ENCODE data around the gene CLDN7. TPM values are rescaled to one million over a fixed set of nuclear protein-coding genes. Genes with fewer than 3 reads are reported as not detected.
A peak's percentile ranks its signal among the peaks of the same experiment; 100 is the strongest.

The CLDN7 gene, protein sequence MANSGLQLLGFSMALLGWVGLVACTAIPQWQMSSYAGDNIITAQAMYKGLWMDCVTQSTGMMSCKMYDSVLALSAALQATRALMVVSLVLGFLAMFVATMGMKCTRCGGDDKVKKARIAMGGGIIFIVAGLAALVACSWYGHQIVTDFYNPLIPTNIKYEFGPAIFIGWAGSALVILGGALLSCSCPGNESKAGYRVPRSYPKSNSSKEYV
- 1 to 10 TPM; 1.5 to 1.7 TPM for total RNA-seq

DNA sequence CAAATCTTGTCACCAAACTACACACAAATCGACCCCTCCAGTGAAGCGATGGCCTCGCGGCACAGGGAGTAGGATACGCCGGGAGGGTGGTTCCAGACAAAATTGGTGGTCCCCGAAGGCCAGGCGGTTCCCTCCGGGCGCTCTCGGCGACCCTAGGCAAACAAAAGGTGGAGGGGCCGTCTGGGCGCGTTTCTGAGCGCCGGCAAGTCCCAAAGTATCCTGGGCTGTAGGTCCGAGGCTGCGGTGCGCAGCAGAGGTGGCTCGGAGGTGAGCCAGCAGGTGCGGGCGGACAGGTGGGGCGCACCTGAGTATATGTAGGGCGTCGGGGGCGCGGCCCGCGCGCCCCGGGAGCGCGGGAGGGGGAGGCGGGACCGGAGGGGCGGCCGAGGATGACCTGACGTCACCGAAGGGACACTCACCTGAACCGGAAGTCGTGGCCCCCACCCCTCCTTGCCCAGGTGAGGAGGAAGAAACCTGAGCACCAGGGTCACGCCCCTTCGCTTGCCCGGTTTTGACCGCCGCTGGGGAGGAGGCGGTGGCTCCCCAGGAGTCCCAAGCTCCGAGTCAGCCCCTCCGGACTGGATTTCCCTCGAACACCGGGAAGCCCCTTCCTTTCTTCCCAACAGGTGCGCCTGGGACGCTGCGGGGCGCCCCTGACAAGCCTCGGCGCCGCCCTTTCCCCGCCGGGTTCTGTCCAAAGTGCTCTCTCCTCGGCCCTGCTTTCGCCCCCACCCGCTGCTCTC is at the start of gene CLDN7:
Gene CLDN7 (minus strand): TSS at position 287 of the 743 bp plus-strand sequence. CDS start 435 bp downstream, outside the sequence.
- intact Hi-C loops (cut with micrococcal nuclease): no loop called here
- H3K27me3 Mint-ChIP-seq: peaks cover 18% of the 10 kb centered on the region
- DNase-seq (no peak), ATAC-seq (no peak)
- H3K4me3 Mint-ChIP-seq: peak within 1 kb of the TSS; percentile 68
- TF ChIP-seq, protein P1, sequence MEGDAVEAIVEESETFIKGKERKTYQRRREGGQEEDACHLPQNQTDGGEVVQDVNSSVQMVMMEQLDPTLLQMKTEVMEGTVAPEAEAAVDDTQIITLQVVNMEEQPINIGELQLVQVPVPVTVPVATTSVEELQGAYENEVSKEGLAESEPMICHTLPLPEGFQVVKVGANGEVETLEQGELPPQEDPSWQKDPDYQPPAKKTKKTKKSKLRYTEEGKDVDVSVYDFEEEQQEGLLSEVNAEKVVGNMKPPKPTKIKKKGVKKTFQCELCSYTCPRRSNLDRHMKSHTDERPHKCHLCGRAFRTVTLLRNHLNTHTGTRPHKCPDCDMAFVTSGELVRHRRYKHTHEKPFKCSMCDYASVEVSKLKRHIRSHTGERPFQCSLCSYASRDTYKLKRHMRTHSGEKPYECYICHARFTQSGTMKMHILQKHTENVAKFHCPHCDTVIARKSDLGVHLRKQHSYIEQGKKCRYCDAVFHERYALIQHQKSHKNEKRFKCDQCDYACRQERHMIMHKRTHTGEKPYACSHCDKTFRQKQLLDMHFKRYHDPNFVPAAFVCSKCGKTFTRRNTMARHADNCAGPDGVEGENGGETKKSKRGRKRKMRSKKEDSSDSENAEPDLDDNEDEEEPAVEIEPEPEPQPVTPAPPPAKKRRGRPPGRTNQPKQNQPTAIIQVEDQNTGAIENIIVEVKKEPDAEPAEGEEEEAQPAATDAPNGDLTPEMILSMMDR (IDR thresholded peaks at IDR 0.05): no peak
- peaks cover 17% of the 10 kb centered on the region for H3K36me3 Mint-ChIP-seq (ENCODE audit: low read depth)
- CTCF ChIA-PET: no interaction called here
- POLR2A ChIA-PET: interaction anchor here (0.6 to 1.0 kb wide), 2 partner anchors 13 to 42 kb away, joined by 3 read pairs; no protein-coding TSS in a partner anchor
- H3K27ac Mint-ChIP-seq: peak within 1 kb of the TSS; percentile 74
- H3K9me3 Mint-ChIP-seq: no peaks in the 10 kb centered on the region
- peaks cover 37% of the 10 kb centered on the region for H3K4me1 Mint-ChIP-seq (ENCODE audit: low read depth)

DNA sequence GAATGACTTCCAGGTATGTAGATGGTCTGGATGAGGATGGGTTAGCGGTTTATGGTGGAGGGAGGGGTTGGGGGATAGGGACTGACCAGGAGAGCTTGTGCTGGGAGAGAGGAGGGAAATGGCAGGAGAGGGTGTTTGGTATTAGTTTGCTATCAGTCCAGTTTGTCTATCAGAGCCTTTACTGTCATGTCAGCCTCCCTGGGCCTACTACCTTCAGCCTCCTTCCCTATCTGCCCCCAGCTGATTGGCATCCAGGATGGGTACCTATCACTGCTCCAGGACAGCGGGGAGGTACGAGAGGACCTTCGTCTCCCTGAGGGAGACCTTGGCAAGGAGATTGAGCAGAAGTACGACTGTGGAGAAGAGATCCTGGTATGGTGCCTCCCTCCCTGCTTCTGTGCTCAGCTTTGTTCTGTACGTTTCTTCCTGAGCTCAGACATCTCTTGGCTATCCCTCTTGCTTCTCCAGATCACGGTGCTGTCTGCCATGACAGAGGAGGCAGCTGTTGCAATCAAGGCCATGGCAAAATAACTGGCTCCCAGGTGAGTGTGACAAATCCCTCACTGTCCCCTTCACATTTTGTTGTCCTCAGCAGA is 48.9 kb upstream of the CLDN7 start:
- POLR2A ChIA-PET: interaction anchor here (1.3 to 9.0 kb wide), 5 partner anchors 15 to 264 kb away, joined by 3 to 150 read pairs (median 20); partner anchors contain the start of genes ACAP1, NEURL4 and SLC2A4
- CTCF ChIA-PET: interaction anchor here (0.9 to 2.1 kb wide), 4 partner anchors 11 to 18 kb away, joined by 3 to 11 read pairs (median 3); no protein-coding TSS in a partner anchor

DNA sequence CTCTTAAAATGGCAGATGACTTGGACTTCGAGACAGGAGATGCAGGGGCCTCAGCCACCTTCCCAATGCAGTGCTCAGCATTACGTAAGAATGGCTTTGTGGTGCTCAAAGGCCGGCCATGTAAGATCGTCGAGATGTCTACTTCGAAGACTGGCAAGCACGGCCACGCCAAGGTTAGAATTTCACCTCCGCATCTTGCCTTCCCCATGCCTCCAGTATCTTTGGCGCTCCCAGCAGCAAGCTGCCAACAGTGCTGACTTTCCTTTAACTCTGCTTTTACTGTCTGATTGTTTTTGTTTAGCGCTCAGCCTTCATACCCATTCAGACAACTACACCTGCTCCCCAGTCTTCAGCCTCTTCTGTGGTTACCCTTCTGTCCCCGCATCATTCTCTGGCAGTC is 47.4 kb upstream of the CLDN7 start:
- peak overlapping the region; percentile 97 for H3K27ac Mint-ChIP-seq
- ChIA-PET POLR2A (interaction anchor here (0.5 to 9.0 kb wide), 18 partner anchors 8 to 274 kb away, joined by 3 to 150 read pairs (median 4); partner anchors contain the start of genes ACAP1, CD68, GABARAP and MPDU1), CTCF (interaction anchor here (0.8 to 2.1 kb wide), 4 partner anchors 13 to 46 kb away, joined by 3 to 11 read pairs (median 3); no protein-coding TSS in a partner anchor)
- peaks cover 52% of the 10 kb centered on the region for H3K36me3 Mint-ChIP-seq (ENCODE audit: low read depth)
- H3K27me3 Mint-ChIP-seq: no peaks in the 10 kb centered on the region
- H3K4me3 Mint-ChIP-seq: peak overlapping the region; percentile 94
- H3K4me1 Mint-ChIP-seq (ENCODE audit: low read depth): peaks cover 58% of the 10 kb centered on the region
- intact Hi-C loops (cut with micrococcal nuclease): no loop called here
- DNase-seq (no peak), ATAC-seq (no peak)
- TF ChIP-seq, protein P1 (IDR thresholded peaks at IDR 0.05): no peak
- H3K9me3 Mint-ChIP-seq: no peaks in the 10 kb centered on the region

More for the DNA sequence above, 48.9 kb upstream of the CLDN7 start:
- ATAC-seq (no peak), DNase-seq (no peak)
- Mint-ChIP-seq H3K27ac (peak overlapping the region; percentile 97), H3K36me3 (ENCODE audit: low read depth) (peaks cover 58% of the 10 kb centered on the region), H3K27me3 (no peaks in the 10 kb centered on the region), H3K4me1 (ENCODE audit: low read depth) (peaks cover 59% of the 10 kb centered on the region), H3K4me3 (peak overlapping the region; percentile 94), H3K9me3 (no peaks in the 10 kb centered on the region)
- intact Hi-C loops (cut with micrococcal nuclease): no loop called here
- TF ChIP-seq, protein P1 (IDR thresholded peaks at IDR 0.05): no peak

DNA sequence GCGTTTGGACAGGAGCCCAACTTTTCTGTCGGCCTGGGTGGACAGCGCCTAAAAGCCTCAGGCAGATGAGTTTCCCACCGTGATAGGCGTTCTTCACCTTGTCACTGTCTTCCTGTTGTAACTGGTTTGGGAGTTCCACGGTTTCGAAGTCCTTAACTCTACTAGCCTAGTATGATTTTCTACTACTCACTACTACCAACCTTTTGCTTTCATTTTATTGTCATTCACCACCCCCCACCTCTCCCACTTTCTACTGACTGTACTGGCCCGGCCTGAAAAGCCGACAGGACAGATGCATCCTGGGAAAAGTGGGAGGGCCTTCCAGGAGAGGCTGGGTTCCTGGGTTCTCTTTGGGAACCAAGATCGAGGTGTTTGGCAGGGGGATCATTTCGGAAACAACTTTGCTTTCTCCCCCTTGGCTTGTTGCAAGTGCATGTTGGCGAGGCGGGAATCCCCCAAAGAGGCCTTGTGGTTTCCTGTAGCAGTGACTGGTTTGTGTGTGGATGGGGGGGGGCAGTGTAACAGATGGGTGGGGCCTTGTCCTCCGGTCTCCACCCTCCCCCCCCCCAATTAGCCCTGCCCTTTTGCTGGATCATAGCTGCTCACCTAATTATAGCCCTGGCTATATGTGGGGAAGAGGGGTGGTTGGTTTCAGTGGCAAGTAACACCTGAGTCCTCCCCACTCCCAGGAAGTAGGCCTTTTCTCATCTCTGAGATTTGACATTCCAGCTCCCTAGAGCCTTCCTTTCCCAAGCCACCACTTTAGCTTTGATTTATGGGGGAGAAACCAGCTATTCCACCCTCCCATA is 46.6 kb upstream of the CLDN7 start:
- peaks cover 49% of the 10 kb centered on the region for H3K36me3 Mint-ChIP-seq (ENCODE audit: low read depth)
- peak; percentile 28 for ATAC-seq
- H3K9me3 Mint-ChIP-seq: peaks cover 2% of the 10 kb centered on the region
- DNase-seq: peak; percentile 93
- ChIA-PET POLR2A (interaction anchor here (0.5 to 9.0 kb wide), 36 partner anchors 9 to 378 kb away, joined by 3 to 150 read pairs (median 3); partner anchors contain the start of genes ACADVL, ACAP1, CD68 and CTDNEP1), CTCF (interaction anchor here (0.6 to 1.2 kb wide), 3 partner anchors 35 to 275 kb away, joined by 3 read pairs; partner anchors contain the start of genes MPDU1 and TMEM95)
- TF ChIP-seq, protein P1 (IDR thresholded peaks at IDR 0.05): no peak
- H3K4me1 Mint-ChIP-seq (ENCODE audit: low read depth): peaks cover 53% of the 10 kb centered on the region
- peak overlapping the region; percentile 97 for H3K27ac Mint-ChIP-seq
- intact Hi-C loops (cut with micrococcal nuclease): no loop called here
- H3K4me3 Mint-ChIP-seq: peak overlapping the region; percentile 94
- no peaks in the 10 kb centered on the region for H3K27me3 Mint-ChIP-seq
